Measurements from ENCODE around the gene H3-3A. TPM values are rescaled to one million over a fixed set of nuclear protein-coding genes. Genes with fewer than 3 reads are reported as not detected.

Gene H3-3A
- total RNA-seq, 2 donors from 2014 or later, result 226 to 258 TPM

GRCh38 chr1:226118357-226118756 lies 55.8 kb downstream of the H3-3A start:
- Histone ChIP-seq H3K4me1 (ENCODE audit: control insufficient read depth in 1 of 2, low read depth in 2 of 2) (peaks cover 0 to 17% of the 10 kb centered on the region in 2 donors), H3K27me3 (replicated peaks; ENCODE audit: insufficient read depth) (no peaks in the 10 kb centered on the region), H3K27ac (no peak overlapping the region), H3K36me3 (no peaks in the 10 kb centered on the region), H3K9me3 (no peaks in the 10 kb centered on the region), H3K4me3 (no peak overlapping the region)
- TF ChIP-seq CTCF (IDR thresholded peaks at IDR 0.05), result no peak
- DNase-seq (ENCODE audit: low spot score), result no peak
- no peak for ATAC-seq (ENCODE audit: insufficient number of reproducible peaks, low FRiP score, low read depth)

DNA sequence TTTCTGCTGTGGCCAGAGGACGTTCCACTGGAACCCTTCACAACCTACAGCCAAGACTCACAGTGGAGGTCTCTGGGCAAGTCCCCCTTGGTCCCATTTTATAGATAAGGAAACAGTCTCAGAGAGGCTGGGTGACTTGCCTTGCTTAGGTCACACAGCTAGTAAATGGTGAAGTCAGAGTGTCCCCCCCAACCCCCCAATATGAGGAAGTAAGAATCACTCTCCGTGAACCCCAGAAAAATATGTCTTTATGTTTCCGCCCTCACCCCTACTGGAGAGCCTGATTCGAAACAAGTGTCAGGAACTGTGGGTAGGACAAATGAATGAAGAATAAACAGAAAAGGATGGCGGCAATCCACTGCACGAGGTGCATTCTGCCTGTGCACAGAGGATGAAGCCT lies 56.7 kb downstream of the H3-3A start:
- no peak for TF ChIP-seq CTCF (IDR thresholded peaks at IDR 0.05)
- Histone ChIP-seq H3K27me3 (replicated peaks; ENCODE audit: insufficient read depth) (no peaks in the 10 kb centered on the region), H3K4me3 (no peak overlapping the region), H3K9me3 (no peaks in the 10 kb centered on the region), H3K27ac (no peak overlapping the region), H3K36me3 (no peaks in the 10 kb centered on the region), H3K4me1 (ENCODE audit: control insufficient read depth in 1 of 2, low read depth in 2 of 2) (peaks cover 0 to 12% of the 10 kb centered on the region in 2 donors)
- ATAC-seq (ENCODE audit: insufficient number of reproducible peaks, low FRiP score, low read depth) (no peak), DNase-seq (ENCODE audit: low spot score) (no peak)

- no peak overlapping the region for H3K4me3 ChIP-seq
- ATAC-seq (ENCODE audit: insufficient number of reproducible peaks, low FRiP score, low read depth) (no peak), DNase-seq (ENCODE audit: low spot score) (no peak)
- H3K9me3 ChIP-seq, result no peaks in the 10 kb centered on the region
- no peaks in the 10 kb centered on the region for H3K36me3 ChIP-seq
- no peak overlapping the region for H3K27ac ChIP-seq
- H3K4me1 ChIP-seq (ENCODE audit: control insufficient read depth in 1 of 2, low read depth in 2 of 2), result peaks cover 0 to 12% of the 10 kb centered on the region in 2 donors
- no peak for TF ChIP-seq CTCF (IDR thresholded peaks at IDR 0.05)
- no peaks in the 10 kb centered on the region for H3K27me3 ChIP-seq (replicated peaks; ENCODE audit: insufficient read depth)
These were observed 57.9 kb downstream of the H3-3A start for GRCh38 chr1:226120398-226120797.

DNA sequence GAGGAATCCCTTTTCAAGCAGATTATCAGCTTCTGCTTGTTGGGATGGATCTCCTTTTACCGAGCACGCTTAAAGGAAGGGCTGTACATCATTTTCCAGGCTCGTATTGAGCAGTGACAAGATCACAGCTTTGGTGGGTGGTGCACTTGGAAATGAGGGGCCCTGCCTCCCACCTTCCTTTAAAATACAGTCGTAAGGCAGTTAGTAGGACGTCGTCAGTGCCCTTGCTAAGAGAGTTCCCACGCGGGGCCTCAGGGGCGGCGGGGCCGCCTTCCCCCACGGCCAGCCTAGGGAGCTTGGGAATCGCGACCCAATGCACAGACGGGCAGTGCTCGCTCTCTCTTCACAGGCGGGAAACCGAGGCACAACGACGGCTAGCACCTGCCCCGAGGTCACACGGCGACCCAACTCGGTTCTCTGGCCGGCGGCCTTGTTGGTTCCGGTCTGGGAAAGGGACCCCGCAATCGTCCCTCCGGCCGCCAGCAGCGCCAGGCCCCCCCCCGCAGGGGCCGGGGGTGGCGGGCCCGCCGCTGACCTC lies 58.6 kb downstream of the H3-3A start:
- no peak for TF ChIP-seq CTCF (IDR thresholded peaks at IDR 0.05)
- Histone ChIP-seq H3K4me1 (ENCODE audit: control insufficient read depth in 1 of 2, low read depth in 2 of 2) (peaks cover 0 to 12% of the 10 kb centered on the region in 2 donors), H3K27me3 (replicated peaks; ENCODE audit: insufficient read depth) (no peaks in the 10 kb centered on the region), H3K36me3 (no peaks in the 10 kb centered on the region), H3K4me3 (peak overlapping the region; percentile 93), H3K27ac (no peak overlapping the region), H3K9me3 (no peaks in the 10 kb centered on the region)
- DNase-seq (ENCODE audit: low spot score), result no peak
- ATAC-seq (ENCODE audit: insufficient number of reproducible peaks, low FRiP score, low read depth), result no peak

Other genes starting within 250 kb of the H3-3A start
- 100 to 1,000 TPM in 1 of 2 donors, 10 to 100 TPM in 1; 75.1 to 105 TPM for gene TMEM63A, start 180.3 kb upstream of the H3-3A start, total RNA-seq
- not detected for gene LEFTY1, start 173.6 kb upstream of the H3-3A start, total RNA-seq
- gene PYCR2, start 138.5 kb upstream of the H3-3A start, total RNA-seq, result 10 to 100 TPM; 46.6 to 50.2 TPM
- gene LEFTY2, start 121.5 kb upstream of the H3-3A start, total RNA-seq, result 1 to 10 TPM; 6.2 to 9.4 TPM
- gene SDE2, start 63.4 kb upstream of the H3-3A start, total RNA-seq, result 10 to 100 TPM; 19.1 to 33.2 TPM
- gene ACBD3, start 124.0 kb downstream of the H3-3A start, total RNA-seq, result 10 to 100 TPM; 44.7 to 59.8 TPM
- not detected for gene MIXL1, start 160.9 kb downstream of the H3-3A start, total RNA-seq
- gene LIN9, start 246.4 kb downstream of the H3-3A start, total RNA-seq, result 1 to 10 TPM; 1.3 to 1.6 TPM